HEK293 (cell line): ENCODE results near the gene SBNO2.

Experiments used
- BCL11B ChIP-seq: fragments of 450-650 bp; formaldehyde crosslinking; IDR thresholded peaks from 2 replicates; pipeline ENCODE4 v1.5.1; 2016; ENCODE audit warnings: low read depth, missing biosample characterization, missing genetic modification characterization
- EGR2 ChIP-seq: fragments of 450-650 bp; formaldehyde crosslinking; IDR thresholded peaks from 2 replicates; pipeline ENCODE4 v1.5.1; 2016; ENCODE audit warnings: low read depth, missing biosample characterization, missing genetic modification characterization
- GFI1B ChIP-seq: fragments of 450-650 bp; formaldehyde crosslinking; IDR thresholded peaks from 2 replicates; pipeline ENCODE4 v1.5.1; 2016; ENCODE audit warnings: missing biosample characterization, missing genetic modification characterization
- KLF8 ChIP-seq: fragments of 450-650 bp; formaldehyde crosslinking; IDR thresholded peaks from 2 replicates; pipeline ENCODE4 v1.5.1; 2016; ENCODE audit warnings: missing biosample characterization, missing genetic modification characterization
- SCRT1 ChIP-seq: fragments of 450-650 bp; formaldehyde crosslinking; IDR thresholded peaks from 2 replicates; pipeline ENCODE4 v1.5.1; 2016; ENCODE audit warnings: missing biosample characterization, missing genetic modification characterization, borderline replicate concordance
- SP3 ChIP-seq: fragments of 450-650 bp; formaldehyde crosslinking; IDR thresholded peaks from 2 replicates; pipeline ENCODE4 v1.5.1; 2016; ENCODE audit warnings: missing biosample characterization, missing genetic modification characterization
- TSHZ1 ChIP-seq: fragments of 450-650 bp; formaldehyde crosslinking; IDR thresholded peaks from 2 replicates; pipeline ENCODE4 v1.5.1; 2016; ENCODE audit warnings: missing biosample characterization, missing genetic modification characterization, borderline replicate concordance
- ZBTB7A ChIP-seq: fragments of 450-650 bp; formaldehyde crosslinking; IDR thresholded peaks from 2 replicates; pipeline ENCODE4 v1.5.1; 2016; ENCODE audit warnings: low read depth, missing biosample characterization, missing genetic modification characterization
- ZNF114 ChIP-seq: fragments of 450-650 bp; formaldehyde crosslinking; IDR thresholded peaks from 2 replicates; pipeline ENCODE4 v1.5.0; 2017; ENCODE audit warnings: missing biosample characterization, missing genetic modification characterization
- ZNF292 ChIP-seq: fragments of 450-650 bp; formaldehyde crosslinking; IDR thresholded peaks from 2 replicates; pipeline ENCODE4 v1.5.1; 2016; ENCODE audit warnings: low read depth, missing biosample characterization, missing genetic modification characterization, borderline replicate concordance
- ZNF350 ChIP-seq: fragments of 450-650 bp; formaldehyde crosslinking; IDR thresholded peaks from 2 replicates; pipeline ENCODE4 v1.5.0; 2017; ENCODE audit warnings: missing biosample characterization, mild to moderate bottlenecking, missing genetic modification characterization
- ZNF394 ChIP-seq: fragments of 450-650 bp; formaldehyde crosslinking; IDR thresholded peaks from 2 replicates; pipeline ENCODE4 v1.5.1; 2016; ENCODE audit warnings: missing biosample characterization, missing genetic modification characterization, mild to moderate bottlenecking, moderate library complexity, borderline replicate concordance
- ZNF404 ChIP-seq: fragments of 450-650 bp; formaldehyde crosslinking; IDR thresholded peaks from 2 replicates; pipeline ENCODE4 v1.5.1; 2017; ENCODE audit warnings: missing biosample characterization, missing genetic modification characterization
- ZNF426 ChIP-seq: fragments of 450-650 bp; formaldehyde crosslinking; IDR thresholded peaks from 2 replicates; pipeline ENCODE4 v1.5.1; 2017; ENCODE audit warnings: missing biosample characterization, missing genetic modification characterization, mild to moderate bottlenecking, inconsistent platforms, moderate library complexity
- TF ChIP-seq, protein P1 (sequence below): fragments of 450-650 bp; formaldehyde crosslinking; optimal IDR thresholded peaks from 2 replicates; pipeline ENCODE3; 2016; ENCODE audit warnings: missing biosample characterization, mild to moderate bottlenecking, missing genetic modification characterization
- TF ChIP-seq, protein P2 (sequence below): fragments of 450-650 bp; formaldehyde crosslinking; IDR thresholded peaks from 2 replicates; pipeline ENCODE4 v1.5.1; 2016; ENCODE audit warnings: missing biosample characterization, missing genetic modification characterization
- TF ChIP-seq, protein P3 (sequence below): fragments of 450-650 bp; IDR thresholded peaks from 2 replicates; pipeline ENCODE4 v1.5.1; 2018; ENCODE audit warnings: missing biosample characterization, missing genetic modification characterization
- TF ChIP-seq, protein P4 (sequence below): IDR thresholded peaks from 2 replicates; pipeline ENCODE4 v1.6.1; 2011; ENCODE audit warnings: mild to moderate bottlenecking, low read depth, low read length, borderline replicate concordance
- TF ChIP-seq, protein P5 (sequence below): fragments of 450-650 bp; formaldehyde crosslinking; IDR thresholded peaks from 2 replicates; pipeline ENCODE4 v1.5.1; 2016; ENCODE audit warnings: missing biosample characterization, missing genetic modification characterization

Gene SBNO2

GRCh38 chr19:1164684-1165531, 9.2 kb downstream of the SBNO2 start (continued):
- TF ChIP-seq, protein P1, sequence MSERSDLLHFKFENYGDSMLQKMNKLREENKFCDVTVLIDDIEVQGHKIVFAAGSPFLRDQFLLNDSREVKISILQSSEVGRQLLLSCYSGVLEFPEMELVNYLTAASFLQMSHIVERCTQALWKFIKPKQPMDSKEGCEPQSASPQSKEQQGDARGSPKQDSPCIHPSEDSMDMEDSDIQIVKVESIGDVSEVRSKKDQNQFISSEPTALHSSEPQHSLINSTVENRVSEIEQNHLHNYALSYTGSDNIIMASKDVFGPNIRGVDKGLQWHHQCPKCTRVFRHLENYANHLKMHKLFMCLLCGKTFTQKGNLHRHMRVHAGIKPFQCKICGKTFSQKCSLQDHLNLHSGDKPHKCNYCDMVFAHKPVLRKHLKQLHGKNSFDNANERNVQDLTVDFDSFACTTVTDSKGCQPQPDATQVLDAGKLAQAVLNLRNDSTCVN (tag by site-specific recombination): no peak
- TF ChIP-seq SCRT1 (tag by site-specific recombination) (no peak), GFI1B (tag by site-specific recombination) (no peak), KLF8 (no peak), ZNF114 (tag by site-specific recombination) (no peak), ZNF292 (tag by site-specific recombination) (no peak), ZNF394 (no peak), BCL11B (peak; percentile 70; the same call in 1 of the 2 replicates), ZNF350 (tag by site-specific recombination) (no peak), ZNF404 (tag by site-specific recombination) (no peak), ZNF426 (no peak), ZBTB7A (tag by site-specific recombination) (0 out of 2 replicates have a peak, but pooled peaks have one; percentile 47), EGR2 (no peak), SP3 (0 out of 2 replicates have a peak, but pooled peaks have one; percentile 15), TSHZ1 (tag by site-specific recombination) (no peak)
- TF ChIP-seq, protein P2, sequence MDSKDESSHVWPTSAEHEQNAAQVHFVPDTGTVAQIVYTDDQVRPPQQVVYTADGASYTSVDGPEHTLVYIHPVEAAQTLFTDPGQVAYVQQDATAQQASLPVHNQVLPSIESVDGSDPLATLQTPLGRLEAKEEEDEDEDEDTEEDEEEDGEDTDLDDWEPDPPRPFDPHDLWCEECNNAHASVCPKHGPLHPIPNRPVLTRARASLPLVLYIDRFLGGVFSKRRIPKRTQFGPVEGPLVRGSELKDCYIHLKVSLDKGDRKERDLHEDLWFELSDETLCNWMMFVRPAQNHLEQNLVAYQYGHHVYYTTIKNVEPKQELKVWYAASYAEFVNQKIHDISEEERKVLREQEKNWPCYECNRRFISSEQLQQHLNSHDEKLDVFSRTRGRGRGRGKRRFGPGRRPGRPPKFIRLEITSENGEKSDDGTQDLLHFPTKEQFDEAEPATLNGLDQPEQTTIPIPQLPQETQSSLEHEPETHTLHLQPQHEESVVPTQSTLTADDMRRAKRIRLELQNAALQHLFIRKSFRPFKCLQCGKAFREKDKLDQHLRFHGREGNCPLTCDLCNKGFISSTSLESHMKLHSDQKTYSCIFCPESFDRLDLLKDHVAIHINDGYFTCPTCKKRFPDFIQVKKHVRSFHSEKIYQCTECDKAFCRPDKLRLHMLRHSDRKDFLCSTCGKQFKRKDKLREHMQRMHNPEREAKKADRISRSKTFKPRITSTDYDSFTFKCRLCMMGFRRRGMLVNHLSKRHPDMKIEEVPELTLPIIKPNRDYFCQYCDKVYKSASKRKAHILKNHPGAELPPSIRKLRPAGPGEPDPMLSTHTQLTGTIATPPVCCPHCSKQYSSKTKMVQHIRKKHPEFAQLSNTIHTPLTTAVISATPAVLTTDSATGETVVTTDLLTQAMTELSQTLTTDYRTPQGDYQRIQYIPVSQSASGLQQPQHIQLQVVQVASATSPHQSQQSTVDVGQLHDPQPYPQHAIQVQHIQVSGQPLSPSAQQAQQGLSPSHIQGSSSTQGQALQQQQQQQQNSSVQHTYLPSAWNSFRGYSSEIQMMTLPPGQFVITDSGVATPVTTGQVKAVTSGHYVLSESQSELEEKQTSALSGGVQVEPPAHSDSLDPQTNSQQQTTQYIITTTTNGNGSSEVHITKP (tag by site-specific recombination): no peak
- TF ChIP-seq, protein P3, sequence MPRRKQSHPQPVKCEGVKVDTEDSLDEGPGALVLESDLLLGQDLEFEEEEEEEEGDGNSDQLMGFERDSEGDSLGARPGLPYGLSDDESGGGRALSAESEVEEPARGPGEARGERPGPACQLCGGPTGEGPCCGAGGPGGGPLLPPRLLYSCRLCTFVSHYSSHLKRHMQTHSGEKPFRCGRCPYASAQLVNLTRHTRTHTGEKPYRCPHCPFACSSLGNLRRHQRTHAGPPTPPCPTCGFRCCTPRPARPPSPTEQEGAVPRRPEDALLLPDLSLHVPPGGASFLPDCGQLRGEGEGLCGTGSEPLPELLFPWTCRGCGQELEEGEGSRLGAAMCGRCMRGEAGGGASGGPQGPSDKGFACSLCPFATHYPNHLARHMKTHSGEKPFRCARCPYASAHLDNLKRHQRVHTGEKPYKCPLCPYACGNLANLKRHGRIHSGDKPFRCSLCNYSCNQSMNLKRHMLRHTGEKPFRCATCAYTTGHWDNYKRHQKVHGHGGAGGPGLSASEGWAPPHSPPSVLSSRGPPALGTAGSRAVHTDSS (tag by site-specific recombination): peak; percentile 39
- TF ChIP-seq, protein P4, sequence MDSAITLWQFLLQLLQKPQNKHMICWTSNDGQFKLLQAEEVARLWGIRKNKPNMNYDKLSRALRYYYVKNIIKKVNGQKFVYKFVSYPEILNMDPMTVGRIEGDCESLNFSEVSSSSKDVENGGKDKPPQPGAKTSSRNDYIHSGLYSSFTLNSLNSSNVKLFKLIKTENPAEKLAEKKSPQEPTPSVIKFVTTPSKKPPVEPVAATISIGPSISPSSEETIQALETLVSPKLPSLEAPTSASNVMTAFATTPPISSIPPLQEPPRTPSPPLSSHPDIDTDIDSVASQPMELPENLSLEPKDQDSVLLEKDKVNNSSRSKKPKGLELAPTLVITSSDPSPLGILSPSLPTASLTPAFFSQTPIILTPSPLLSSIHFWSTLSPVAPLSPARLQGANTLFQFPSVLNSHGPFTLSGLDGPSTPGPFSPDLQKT: no peak
- TF ChIP-seq, protein P5, sequence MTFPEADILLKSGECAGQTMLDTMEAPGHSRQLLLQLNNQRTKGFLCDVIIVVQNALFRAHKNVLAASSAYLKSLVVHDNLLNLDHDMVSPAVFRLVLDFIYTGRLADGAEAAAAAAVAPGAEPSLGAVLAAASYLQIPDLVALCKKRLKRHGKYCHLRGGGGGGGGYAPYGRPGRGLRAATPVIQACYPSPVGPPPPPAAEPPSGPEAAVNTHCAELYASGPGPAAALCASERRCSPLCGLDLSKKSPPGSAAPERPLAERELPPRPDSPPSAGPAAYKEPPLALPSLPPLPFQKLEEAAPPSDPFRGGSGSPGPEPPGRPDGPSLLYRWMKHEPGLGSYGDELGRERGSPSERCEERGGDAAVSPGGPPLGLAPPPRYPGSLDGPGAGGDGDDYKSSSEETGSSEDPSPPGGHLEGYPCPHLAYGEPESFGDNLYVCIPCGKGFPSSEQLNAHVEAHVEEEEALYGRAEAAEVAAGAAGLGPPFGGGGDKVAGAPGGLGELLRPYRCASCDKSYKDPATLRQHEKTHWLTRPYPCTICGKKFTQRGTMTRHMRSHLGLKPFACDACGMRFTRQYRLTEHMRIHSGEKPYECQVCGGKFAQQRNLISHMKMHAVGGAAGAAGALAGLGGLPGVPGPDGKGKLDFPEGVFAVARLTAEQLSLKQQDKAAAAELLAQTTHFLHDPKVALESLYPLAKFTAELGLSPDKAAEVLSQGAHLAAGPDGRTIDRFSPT (tag by site-specific recombination): peak; percentile 37; the same call in 1 of the 2 replicates
- TF ChIP-seq, all 188 proteins: peak for 9
